Stimulated activated CD4-positive, alpha-beta T cell treated with anti-CD3 and anti-CD28 coated beads, Interleukin-15, amount 100 ng/mL, for 48 hours (primary cell): ENCODE measurements around the gene KCNT1.

ENCODE experiments used
- DNase-seq, 2 donors: peaks; one replicate each; pipeline ENCODE4 v3.0.0-alpha.2; 2020; ENCODE audit warnings: low read depth in 2 of 2

Gene KCNT1

DNA sequence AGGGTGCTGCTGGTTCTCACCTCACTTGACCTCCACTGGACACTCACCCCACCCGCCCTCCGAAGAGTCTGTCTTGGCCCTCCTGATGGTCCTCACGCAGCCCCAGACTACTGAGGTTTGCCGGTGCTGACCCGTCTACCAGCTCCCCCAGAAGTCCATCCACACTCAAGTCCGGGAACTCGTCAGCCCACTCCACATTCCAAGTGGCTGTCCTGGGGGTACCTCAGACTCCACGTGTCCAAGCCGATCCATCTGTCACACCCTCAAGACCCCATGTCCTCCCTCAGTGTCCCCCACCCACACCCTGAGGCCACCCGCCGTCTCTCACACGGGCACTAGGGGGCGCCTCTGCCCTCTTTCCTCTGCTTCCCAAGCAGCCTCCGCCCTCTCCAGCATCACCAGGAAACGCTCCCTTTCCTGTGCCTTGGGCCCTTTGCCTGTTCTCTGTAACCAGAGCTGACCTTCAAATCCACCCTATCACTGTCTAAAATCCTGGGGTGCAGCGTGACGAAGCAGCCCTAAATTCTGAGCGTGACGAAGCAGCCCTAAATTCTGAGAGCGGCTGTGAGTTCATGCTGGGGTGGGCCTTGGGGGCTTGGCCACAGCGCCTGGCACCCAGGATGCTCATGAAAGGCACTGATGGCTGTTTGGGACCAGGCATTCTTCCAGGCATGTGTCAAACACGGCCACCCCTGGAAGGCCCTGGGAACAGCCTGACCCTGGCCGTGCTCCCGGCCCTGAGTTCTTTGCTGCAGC lies 95.7 kb downstream of the KCNT1 start:
- peak; percentile 5 to 32 for DNase-seq

GRCh38 chr9:135798263-135798585 lies 96.2 kb downstream of the KCNT1 start:
- DNase-seq = no peak

DNA sequence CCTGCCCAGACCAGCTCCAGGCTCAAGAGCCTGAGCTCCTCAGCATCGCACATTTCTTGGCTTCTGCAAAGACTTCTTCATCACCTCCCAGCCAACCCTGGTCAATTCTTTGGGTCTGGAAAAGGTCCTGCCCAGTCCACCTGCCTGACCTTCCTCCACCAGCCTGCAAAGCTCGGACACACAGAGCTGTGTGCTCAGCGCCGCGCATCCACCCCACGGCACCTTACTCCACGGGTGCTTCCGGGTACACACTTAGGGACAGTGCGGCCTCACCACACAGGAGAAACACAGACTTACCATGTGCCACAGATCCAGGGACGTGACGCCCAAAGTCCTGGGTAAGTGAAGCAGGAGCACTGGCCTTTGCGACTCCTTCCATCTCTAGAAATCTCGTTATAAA lies 97.3 kb downstream of the KCNT1 start:
- no peak for DNase-seq

DNA sequence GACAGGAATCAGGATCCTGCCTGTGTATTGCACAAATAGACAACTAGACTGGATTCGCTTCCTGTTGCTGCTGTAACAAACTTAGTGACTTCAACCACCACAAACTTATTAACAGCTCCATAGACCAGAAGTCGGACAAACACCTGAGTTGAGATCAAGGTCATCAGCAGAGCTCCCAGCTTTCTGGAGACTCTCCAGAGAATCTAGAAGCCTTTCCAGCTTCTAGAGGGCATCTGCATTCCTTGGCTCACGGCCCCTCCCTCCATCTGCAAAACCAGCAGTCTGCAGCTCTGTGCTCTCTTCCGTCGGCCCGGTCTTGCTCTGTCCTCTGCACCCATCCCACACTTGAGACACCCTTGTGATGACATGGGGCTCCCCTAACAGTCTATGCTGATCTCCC lies 99.1 kb downstream of the KCNT1 start:
- DNase-seq = no peak

- no peak for DNase-seq
Observed at GRCh38 chr9:135802876-135803419, 101.0 kb downstream of the KCNT1 start.

DNA sequence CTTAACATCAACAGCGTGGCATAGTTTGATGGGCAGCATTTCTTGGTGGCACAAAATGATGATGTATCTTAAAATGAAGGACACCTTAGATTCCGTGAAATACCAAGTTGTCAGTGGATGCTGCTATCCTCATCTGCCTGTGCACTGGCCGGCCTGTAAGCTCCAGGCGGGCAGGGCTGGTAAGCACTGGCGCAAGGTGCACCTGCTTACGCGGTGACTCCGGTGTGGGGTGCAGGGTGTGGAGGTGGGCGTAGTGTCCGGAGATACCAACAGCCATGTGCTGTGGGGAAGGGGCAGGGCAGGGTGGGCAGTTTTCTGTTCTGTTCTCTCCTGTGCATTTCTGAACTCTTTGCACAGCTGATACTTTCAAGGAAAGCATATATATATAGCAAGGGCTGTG lies 101.5 kb downstream of the KCNT1 start:
- no peak for DNase-seq

GRCh38 chr9:135804581-135805421 lies 102.8 kb downstream of the KCNT1 start:
- DNase-seq = no peak

DNA sequence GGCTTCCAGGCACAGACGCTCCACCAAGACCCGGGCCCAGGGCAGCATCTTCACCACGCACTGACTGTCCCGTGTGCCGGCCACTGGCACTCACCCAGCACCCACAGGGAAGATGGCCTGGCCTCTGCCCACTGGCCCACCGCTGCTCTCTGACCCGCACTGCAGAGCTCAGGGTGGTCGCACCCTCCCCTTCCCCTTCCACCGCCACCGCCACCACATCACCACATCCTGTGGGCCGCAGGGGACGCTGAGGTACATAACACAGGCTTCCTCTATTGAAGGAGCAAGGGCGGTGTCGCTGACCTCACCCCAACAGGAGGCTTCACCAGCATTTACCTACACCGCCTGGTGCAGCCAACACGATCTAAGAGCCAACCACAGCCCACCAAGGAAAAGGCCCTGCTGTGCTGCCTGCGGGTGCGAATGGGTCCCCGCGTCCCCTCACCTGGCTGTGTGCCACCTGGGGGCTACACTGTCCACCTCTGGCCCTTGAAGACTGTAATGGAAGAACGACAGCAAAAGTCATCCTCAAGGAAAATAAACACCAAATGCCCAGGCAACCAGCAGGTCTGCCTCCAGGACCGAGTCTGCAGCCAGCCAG lies 103.5 kb downstream of the KCNT1 start:
- DNase-seq = no peak

DNA sequence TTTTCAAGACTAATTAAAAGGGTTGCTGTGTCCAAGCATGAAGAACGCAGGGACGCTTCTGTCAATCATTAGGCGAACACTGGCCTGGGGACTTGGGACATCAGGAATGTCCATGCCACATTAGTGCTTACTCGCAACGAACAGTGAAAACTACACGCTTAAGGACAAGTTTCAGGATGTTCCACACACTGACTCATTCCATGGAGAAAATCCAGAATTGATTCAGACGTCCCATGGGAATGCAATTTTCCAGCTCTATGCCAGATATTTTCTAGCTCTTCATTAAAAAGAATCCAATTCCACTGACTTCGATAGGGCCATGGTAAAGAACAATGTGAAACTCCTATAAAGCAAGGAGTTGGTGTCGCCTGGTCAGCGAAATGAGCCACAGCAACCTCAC lies 107.2 kb downstream of the KCNT1 start:
- DNase-seq = no peak

DNA sequence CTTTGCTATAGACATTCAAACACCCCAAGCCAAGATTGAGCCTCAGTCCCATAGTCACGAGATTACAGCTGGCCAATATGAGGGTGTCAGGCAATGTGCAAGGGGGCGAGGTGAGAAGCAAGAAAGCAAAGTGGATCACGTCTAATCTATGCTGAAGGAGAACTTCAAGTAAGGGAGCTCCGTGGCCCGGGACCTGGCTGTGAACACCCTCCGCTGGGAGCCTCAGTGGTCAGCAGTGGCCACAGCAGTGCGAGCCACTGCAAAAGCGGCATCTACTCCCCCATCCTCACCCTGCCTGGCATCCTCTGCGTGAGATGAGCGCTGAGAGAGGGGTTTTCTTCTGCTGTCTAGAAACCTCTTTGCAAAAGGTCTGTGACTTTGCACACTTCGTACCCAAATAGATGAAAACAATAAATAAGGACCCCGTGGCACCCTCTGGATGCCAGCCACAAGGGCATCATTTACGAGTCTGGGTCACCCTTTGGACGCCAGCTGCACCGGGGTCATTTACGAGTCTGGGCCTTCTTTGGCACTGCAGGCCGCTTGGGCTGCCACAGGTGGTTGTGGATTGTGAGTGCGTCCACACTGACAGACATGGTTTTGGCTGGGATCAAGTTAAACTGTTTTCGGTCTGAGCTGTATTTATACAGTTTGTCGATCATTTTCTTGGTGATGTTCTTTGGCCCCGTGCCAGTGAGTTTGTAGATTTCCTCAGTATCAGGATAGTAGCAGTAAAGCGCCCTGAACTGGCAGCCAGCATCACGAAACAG lies 109.0 kb downstream of the KCNT1 start:
- no peak for DNase-seq

DNA sequence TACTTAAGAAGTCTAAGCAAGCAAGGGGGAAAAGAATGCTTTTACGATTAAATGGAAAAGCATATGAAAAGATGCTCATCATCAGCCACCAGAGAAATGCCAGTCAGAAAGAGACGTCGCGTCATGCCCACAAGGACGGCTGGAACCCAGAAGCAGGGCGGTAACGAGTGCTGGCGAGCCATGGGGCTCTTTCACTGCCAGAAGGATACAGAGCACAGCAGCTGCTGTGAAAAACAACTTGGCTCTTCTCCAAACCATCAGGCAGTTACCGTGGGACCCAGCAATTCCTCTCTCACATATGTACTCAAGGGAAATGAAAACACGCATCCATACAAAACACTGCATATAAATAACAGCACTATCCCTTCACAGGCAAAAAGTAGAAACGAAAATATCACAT lies 109.8 kb downstream of the KCNT1 start:
- no peak for DNase-seq

DNA sequence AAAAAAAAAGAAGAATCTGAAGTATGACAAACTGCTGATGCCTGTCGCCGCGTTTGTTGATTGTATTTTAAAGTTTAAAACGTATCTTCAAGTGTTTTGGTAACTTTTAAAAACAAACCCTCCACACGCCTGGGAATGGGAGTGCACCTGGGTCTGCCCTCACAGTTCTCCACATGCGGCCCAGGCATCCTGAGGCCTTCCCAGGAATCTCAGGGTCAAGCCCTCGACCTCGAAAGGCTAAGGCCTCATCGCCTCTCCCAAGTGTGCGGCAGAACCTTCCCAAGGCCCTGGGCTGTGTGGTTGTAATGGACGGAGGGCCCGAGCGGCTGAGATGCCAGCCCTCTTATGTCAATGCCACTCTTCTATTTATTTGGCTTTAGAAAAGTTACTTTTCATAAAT lies 111.0 kb downstream of the KCNT1 start:
- DNase-seq = no peak

DNA sequence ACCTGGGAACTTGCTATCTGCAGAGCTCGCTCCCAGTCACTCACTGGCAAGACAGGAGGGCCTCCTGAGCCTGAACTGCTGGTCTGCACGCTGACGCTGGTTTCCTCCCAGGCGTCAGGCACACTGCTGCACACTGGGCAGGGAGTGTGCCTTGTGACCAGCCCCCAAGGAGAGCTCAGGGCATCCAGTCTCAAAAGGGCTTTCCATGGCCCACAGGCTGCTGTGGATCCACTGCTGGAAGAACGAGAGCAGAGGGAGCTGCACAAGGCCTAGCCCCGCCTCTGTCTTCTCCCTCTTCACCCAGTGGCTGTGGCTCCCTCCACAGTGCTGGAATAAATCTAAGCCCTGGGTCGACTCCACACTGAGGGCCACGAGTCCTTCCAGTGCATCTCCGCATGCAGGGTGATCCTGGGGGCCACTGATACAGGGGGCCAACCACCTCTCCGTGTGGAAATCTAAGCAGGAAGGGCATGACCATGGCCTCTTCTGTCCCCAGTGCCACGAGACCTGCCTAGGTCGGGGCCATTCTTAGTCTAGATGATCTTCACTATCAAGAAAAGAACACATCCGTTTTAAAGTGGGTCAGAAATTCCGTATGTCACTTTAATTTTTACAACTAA lies 111.8 kb downstream of the KCNT1 start:
- DNase-seq = no peak

GRCh38 chr9:135814421-135815095 lies 112.6 kb downstream of the KCNT1 start:
- DNase-seq = no peak

GRCh38 chr9:135815413-135815812 lies 113.4 kb downstream of the KCNT1 start:
- no peak for DNase-seq

GRCh38 chr9:135815830-135816650 lies 114.1 kb downstream of the KCNT1 start:
- DNase-seq = no peak

GRCh38 chr9:135816651-135816970 lies 114.6 kb downstream of the KCNT1 start:
- no peak for DNase-seq

- no peak for DNase-seq
Observed at GRCh38 chr9:135817951-135818717, 116.1 kb downstream of the KCNT1 start.

GRCh38 chr9:135818718-135819475 lies 116.9 kb downstream of the KCNT1 start:
- DNase-seq = no peak
